ENCODE results near the gene MRPL41.

DNA sequence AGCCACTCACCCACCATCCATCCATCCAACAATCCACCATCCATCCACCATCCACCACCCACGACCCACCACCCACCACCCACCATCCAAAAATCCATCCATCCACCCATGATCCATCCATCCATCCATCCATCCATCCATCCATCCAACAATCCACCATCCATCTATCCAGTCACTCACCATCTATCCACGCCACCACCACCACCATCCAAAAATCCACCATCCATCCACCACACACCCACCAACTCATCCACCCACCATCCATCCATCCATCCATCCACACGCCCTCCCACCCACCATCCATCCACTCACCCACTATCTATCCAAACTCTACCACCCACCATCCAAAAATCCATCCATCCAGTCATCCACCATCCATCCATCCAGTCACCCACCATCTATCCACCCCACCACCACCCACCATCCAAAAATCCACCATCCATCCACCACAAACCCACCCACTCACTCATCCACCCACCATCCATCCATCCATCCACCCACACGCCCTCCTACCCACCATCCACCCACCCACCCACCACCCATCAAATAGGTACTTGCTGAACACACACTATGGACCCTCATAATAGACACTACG lies 18.0 kb downstream of the MRPL41 start:
- TF ChIP-seq TRIM24 (CRISPR knock-in tag; IDR thresholded peaks at IDR 0.05) = no peak
- no peak for TF ChIP-seq TAF1 (CRISPR knock-in tag; IDR thresholded peaks at IDR 0.05)
- no peak for TF ChIP-seq ZNF121 (CRISPR knock-in tag; IDR thresholded peaks at IDR 0.05)
- no peak for TF ChIP-seq SMC3 (IDR thresholded peaks at IDR 0.05; ENCODE audit: low read length)
- TF ChIP-seq, protein P1, sequence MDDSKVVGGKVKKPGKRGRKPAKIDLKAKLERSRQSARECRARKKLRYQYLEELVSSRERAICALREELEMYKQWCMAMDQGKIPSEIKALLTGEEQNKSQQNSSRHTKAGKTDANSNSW (CRISPR knock-in tag; IDR thresholded peaks at IDR 0.05; ENCODE audit: borderline replicate concordance) = no peak
- TF ChIP-seq, protein P2, sequence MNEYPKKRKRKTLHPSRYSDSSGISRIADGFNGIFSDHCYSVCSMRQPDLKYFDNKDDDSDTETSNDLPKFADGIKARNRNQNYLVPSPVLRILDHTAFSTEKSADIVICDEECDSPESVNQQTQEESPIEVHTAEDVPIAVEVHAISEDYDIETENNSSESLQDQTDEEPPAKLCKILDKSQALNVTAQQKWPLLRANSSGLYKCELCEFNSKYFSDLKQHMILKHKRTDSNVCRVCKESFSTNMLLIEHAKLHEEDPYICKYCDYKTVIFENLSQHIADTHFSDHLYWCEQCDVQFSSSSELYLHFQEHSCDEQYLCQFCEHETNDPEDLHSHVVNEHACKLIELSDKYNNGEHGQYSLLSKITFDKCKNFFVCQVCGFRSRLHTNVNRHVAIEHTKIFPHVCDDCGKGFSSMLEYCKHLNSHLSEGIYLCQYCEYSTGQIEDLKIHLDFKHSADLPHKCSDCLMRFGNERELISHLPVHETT (CRISPR knock-in tag; conservative IDR thresholded peaks at IDR 0.05) = no peak
- no peak for TF ChIP-seq XBP1 (CRISPR knock-in tag; IDR thresholded peaks at IDR 0.05)
- TF ChIP-seq PHF8 (CRISPR knock-in tag; IDR thresholded peaks at IDR 0.05) = no peak
- no peak for TF ChIP-seq POLR2AphosphoS2 (IDR thresholded peaks at IDR 0.05; ENCODE audit: low read depth, low read length)
- TF ChIP-seq POLR2A (IDR thresholded peaks at IDR 0.05; ENCODE audit: insufficient read depth in 1 of 2, low read depth in 2 of 2, low read length in 2 of 2) = no peak
- TF ChIP-seq, protein P3, sequence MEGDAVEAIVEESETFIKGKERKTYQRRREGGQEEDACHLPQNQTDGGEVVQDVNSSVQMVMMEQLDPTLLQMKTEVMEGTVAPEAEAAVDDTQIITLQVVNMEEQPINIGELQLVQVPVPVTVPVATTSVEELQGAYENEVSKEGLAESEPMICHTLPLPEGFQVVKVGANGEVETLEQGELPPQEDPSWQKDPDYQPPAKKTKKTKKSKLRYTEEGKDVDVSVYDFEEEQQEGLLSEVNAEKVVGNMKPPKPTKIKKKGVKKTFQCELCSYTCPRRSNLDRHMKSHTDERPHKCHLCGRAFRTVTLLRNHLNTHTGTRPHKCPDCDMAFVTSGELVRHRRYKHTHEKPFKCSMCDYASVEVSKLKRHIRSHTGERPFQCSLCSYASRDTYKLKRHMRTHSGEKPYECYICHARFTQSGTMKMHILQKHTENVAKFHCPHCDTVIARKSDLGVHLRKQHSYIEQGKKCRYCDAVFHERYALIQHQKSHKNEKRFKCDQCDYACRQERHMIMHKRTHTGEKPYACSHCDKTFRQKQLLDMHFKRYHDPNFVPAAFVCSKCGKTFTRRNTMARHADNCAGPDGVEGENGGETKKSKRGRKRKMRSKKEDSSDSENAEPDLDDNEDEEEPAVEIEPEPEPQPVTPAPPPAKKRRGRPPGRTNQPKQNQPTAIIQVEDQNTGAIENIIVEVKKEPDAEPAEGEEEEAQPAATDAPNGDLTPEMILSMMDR (CRISPR knock-in tag; IDR thresholded peaks at IDR 0.05) = no peak
- TF ChIP-seq, protein P4, sequence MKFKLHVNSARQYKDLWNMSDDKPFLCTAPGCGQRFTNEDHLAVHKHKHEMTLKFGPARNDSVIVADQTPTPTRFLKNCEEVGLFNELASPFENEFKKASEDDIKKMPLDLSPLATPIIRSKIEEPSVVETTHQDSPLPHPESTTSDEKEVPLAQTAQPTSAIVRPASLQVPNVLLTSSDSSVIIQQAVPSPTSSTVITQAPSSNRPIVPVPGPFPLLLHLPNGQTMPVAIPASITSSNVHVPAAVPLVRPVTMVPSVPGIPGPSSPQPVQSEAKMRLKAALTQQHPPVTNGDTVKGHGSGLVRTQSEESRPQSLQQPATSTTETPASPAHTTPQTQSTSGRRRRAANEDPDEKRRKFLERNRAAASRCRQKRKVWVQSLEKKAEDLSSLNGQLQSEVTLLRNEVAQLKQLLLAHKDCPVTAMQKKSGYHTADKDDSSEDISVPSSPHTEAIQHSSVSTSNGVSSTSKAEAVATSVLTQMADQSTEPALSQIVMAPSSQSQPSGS (CRISPR knock-in tag; IDR thresholded peaks at IDR 0.05) = no peak
- TF ChIP-seq HOXA9 (CRISPR knock-in tag; IDR thresholded peaks at IDR 0.05; ENCODE audit: borderline replicate concordance) = no peak
- TF ChIP-seq MYC (CRISPR knock-in tag; IDR thresholded peaks at IDR 0.05; ENCODE audit: borderline replicate concordance) = no peak

All from HepG2 (cell line).